GM21528 (cell line): ENCODE data around the gene AXIN1.
"Not testable (repeated sequence)": the region's sequence is repeated elsewhere in the genome, so short reads cannot be mapped to it uniquely, and the experiment has no call there.

ENCODE experiments used
- ATAC-seq: cut with Tn5 transposase; IDR thresholded peaks from one replicate; pipeline ENCODE4 v1.9.1; 2021; ENCODE audit warnings: mild to moderate bottlenecking, moderate library complexity; ENCODE audit not compliant: unreplicated experiment, low FRiP score

The AXIN1 gene

GRCh38 chr16:270381-271255 lies 81.9 kb downstream of the AXIN1 start:
- ATAC-seq: no peak

DNA sequence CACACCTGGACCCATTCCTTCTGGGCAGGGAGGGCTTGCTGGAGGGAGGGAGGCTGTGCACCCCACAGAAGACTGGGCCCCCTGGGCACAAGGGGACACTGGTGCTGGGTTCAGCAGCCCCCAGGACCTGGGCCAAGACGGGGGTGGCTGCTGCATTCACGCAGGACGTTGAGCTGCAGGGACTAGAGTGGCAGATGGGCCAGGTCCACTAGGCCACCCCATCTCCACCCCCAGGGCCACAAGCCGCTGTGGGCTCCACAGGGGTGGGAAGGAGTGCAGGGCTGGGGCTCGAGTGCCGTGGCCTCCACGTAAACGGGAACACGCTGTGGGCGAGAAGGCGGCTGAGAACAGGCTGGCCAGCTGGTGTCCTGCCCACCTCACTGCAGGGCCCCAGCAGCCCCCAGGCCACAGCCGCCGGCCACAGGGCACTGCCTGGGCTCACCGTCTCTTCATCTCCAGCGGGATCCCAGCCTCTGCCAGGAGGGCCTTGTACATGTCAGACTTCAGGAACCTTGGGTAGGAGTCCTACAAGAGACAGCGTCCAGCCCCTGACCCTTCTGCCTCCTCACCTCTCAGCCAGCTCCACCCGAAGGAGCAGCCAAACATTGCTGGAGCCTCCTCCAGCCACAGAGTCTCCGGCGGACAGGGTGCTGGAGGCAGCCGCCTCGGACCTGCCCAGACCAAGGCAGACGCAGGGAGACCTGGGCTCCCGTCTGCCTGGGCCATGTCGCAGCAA lies 83.3 kb downstream of the AXIN1 start:
- ATAC-seq: no peak

DNA sequence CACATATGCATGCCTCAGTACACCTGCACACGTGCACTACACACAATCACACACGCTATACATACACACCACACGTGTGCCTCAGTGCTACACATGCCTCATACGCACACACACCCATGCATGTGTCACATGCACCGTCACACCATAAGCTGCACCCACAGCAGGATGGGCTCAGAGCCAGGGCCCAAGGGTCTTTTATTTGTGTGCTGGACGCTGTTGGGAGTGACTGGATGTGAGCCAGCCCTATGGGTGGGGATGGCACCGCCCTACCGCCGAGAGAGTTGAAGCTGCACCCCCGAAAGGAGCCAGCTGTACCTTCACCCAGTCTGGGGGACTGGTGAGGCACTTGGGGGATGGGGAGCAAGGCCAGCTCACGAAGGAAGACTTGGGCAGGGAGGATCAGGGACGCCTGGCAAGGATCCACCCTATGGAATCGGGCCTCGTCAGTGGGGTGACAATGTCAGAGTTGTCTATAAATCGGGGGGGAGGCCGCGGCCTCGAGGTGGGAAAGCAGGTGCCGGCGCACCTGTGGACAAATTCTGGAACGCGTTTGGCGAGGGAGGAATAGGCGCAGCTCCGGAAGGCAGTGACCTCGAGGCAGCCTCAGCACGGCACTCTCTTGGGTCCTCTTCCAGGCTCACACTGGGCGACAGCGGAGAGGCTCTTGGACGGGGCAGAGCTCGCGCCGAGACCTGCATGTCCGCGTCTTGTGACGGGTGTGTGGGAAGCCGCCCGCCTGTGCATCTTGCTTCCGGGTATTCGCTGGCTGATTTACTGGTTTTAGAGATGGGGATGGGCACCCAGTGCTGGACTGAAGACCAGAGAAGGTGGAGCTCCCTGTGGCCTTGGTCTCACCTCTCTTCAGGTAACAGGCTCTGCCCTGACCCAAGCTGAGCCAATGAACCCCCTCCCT lies 84.1 kb downstream of the AXIN1 start:
- ATAC-seq: no peak

- not testable (repeated sequence) for ATAC-seq
Measured at GRCh38 chr16:267562-267961, 85.0 kb downstream of the AXIN1 start.

DNA sequence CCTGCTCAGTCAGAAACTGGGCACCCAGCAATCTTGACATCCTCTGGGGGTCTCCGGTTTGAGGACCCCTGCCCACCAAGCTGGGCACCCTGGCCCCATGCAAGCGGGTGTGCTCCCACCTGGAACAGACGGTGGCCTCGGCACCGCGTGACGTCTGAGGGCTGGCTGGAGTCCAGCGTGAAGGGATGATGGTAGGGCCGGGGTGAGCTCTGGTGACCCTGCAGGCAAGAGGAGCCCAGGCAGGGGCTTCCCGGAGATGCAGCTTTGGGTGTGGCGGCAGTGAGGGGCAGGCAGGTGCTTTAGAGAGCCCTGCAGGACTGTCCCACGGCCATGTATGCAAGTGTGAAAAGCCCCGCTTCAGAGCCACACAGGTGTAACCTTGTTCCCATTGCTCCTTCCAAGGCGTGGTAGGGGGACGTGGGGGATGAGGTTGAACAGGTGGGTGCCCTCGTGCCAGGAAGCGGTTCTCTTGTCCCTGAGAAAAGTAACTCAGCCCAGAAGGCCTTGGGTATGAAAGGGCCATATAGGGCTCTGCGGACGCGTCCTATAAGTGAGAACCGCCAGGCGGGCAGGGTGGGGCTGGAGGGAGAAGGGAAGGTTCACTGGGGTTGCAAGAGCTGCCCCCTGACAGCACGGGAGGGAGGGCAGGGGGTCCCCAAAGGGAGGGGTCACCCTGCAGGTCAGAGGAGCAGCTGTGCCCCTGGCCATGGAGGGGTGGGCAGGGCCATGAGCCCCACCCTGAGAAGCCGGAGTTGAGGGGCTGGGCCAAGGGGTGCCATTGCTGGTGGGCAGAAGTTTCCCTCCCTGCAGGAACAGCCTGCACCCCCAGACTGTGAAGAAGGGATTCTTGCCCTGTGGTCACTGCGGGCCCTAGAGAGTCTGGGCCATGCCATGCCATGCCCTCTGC lies 86.0 kb downstream of the AXIN1 start:
- ATAC-seq: no peak

DNA sequence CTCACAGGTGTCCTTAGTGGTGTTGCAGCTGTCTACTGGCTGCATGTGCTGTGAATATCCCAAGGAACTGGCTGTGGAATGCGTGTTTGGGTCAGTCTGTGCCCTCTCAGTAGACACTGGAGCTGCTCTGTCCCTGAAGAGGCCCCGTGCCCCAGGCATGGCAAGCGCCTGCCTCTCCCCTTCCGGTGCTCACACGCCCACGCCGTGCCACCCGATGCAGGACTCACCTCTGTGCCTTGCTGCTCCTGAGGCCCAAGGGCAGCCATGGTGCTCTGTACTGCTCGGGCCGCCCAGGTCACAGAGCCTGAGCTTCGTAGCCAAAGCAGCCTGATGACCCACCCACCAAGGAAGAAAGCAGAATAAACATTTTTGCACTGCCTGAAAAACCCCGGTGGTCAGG lies 86.8 kb downstream of the AXIN1 start:
- ATAC-seq: no peak

- ATAC-seq: no peak
Measured at GRCh38 chr16:265002-265529, 87.5 kb downstream of the AXIN1 start.

DNA sequence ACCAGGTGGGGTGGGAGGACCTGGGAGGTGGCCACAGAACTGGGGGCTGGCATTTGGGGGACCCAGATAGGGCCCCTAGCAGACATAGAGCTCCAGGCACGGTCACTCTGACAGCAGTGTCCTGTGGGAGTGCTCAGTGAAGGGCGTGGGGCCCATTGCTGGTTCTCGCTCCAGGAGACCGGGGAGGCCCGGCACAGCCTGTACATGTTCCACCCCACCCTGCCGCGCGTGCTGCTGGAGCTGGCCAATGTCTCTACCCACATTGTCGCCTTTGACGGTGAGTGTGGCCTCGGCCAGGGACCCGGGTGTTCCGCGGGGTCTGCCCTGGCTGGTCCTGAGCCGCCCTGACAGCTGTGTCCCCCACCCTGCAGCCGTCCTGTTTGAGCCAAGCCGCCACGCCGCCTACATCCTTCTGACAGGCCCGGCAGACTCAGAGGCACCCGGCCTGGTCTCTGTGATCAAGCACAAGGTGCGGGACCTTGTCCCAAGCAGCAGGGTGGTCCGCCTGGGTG lies 88.0 kb downstream of the AXIN1 start:
- ATAC-seq: no peak

DNA sequence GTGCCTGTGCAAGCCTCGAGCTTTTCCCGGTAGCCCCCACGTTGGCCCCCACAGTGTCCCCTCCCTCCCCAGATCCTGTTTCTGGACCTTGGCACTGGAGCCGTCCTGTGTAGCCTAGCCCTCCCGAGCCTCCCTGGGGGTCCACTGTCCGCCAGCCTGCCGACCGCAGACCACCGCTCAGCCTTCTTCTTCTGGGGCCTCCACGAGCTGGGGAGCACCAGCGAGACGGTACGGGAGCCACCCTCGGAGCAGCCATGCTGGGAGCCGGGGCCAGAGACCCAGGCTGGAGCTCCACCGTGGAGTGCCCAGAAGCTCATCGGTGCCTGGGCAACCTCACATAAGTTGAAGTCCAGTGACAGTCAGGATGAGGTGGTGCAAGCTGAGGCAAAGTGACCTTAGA lies 88.6 kb downstream of the AXIN1 start:
- no peak for ATAC-seq

DNA sequence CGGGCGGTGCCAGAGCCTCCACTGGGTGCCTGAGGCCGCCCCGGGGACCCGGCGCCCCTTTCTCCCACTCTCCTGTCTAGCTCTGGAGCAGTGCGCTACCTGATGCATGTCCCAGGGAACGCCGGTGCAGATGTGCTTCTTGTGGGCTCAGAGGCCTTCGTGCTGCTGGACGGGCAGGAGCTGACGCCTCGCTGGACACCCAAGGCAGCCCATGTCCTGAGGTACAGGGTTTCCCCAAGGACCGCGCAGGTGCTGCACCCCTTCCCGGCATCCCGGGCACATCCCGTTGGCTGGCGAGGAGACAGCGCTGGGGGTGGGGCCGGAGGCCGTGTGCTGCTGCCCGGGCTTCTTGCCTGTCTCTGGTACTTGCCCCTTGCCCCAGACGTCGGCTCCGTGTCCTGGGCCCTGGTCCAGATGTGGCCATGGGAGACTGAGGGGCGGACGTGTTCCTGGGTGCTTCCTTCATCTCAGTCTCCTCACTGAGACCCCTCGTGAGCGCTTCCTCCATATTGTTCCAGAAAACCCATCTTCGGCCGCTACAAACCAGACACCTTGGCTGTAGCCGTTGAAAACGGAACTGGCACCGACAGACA lies 89.2 kb downstream of the AXIN1 start:
- no peak for ATAC-seq

GRCh38 chr16:262121-262745 lies 90.3 kb downstream of the AXIN1 start:
- ATAC-seq: no peak

DNA sequence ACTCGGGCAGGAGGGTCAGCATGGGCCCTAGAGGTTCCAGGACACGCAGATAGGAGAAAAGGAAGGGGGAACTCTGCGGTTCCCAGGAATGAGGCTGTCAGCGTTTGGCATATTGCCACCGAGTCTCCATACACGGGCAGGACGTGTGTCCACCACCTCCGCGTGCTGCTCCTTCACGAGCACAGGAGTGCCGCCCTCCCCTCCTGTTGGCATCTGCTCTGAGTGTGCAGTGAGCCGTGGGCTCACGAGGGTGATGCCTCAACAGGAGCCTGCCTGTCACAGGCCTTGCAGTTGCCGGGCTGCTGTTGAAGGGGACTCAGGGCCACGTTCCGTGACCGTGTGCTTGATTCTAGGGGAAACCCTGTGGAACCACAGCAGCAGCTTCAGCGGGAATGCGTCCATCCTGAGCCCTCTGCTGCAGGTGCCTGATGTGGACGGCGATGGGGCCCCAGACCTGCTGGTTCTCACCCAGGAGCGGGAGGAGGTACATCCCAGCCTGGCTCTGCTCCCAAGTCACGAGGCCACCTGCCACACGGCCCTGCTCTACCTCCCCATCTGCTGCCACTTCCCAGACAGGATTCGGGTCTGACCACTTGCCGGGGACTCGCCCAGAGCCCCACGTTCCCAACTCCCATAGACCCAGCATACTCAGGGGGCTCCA lies 91.4 kb downstream of the AXIN1 start:
- no peak for ATAC-seq

- ATAC-seq: no peak
Measured at GRCh38 chr16:260326-260725, 92.2 kb downstream of the AXIN1 start.

- ATAC-seq: no peak
Measured at GRCh38 chr16:259814-260253, 92.7 kb downstream of the AXIN1 start.

DNA sequence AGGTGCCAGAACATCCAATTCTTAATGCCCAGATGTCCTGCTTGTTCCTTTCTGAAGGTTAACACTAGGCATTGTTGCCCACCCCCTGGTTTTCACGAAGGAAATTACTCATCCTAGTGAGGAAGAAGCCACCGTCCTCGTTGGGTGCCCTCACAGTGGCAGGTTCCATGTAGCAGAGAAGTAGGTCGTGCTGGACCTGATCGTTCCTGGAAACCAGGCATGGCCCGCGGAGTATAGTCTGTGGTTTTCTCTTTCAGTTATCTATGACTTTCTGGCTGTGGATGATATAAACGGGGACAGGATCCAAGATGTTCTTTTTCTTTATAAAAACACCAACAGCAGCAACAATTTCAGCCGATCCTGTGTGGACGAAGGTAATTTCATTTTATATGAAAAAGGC lies 93.3 kb downstream of the AXIN1 start:
- ATAC-seq: no peak

- not testable (repeated sequence) for ATAC-seq
Measured at GRCh38 chr16:258091-258490, 94.4 kb downstream of the AXIN1 start.

DNA sequence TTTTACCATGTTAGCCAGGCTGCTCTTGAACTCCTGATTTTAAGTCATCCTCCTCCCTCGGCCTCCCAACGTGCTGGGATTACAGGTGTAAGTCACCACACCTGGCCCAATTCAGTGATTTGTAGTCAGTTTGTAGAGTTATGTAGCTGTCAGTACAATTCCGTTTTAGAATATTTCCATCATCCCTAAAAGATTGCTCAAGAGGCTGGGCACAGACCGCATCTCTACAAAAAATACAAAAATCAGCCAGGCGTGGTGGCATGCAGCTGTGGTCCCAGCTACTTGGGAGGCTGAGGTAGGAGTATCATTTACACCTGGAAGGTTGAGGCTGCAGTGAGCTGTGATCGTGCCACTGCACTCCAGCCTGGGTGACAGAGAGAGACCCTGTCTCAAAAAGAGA lies 97.3 kb downstream of the AXIN1 start:
- ATAC-seq: no peak

GRCh38 chr16:254461-254860 lies 98.1 kb downstream of the AXIN1 start:
- ATAC-seq: no peak
